HG03066 (cell line): ENCODE data around the gene DDX11.
"Not testable (repeated sequence)": the region's sequence is repeated elsewhere in the genome, so short reads cannot be mapped to it uniquely, and the experiment has no call there.

Experiments
- ATAC-seq: cut with Tn5 transposase; IDR thresholded peaks from one replicate; pipeline ENCODE4 v1.9.1; 2021; ENCODE audit warnings: low read depth; ENCODE audit not compliant: unreplicated experiment

Gene DDX11

GRCh38 chr12:31097819-31098218, 24.2 kb downstream of the DDX11 start:
- ATAC-seq: not testable (repeated sequence)

- ATAC-seq: not testable (repeated sequence)
These were observed 24.7 kb downstream of the DDX11 start for GRCh38 chr12:31098363-31098762.

GRCh38 chr12:31098771-31099170, 25.1 kb downstream of the DDX11 start:
- ATAC-seq: not testable (repeated sequence)

- ATAC-seq: not testable (repeated sequence)
These were observed 25.8 kb downstream of the DDX11 start for GRCh38 chr12:31099434-31099833.

GRCh38 chr12:31100503-31101208, 27.0 kb downstream of the DDX11 start:
- ATAC-seq: not testable (repeated sequence)

DNA sequence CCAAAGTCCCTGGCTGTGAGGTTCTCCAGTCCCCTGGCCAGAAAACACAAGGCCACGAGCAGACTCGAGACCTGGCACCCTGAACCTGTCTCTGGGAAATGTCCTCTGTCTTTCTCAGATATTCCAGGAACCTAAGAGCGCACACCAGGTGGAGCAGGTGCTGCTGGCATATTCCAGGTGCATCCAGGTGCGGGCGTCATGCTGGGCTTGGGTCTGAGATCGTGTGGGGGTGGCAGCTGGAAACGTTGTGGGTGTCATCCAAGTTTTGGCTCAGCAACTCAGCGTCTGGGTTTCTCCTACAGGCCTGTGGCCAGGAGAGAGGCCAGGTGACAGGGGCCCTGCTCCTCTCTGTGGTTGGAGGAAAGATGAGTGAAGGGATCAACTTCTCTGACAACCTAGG, 28.5 kb downstream of the DDX11 start:
- ATAC-seq: not testable (repeated sequence)

- not testable (repeated sequence) for ATAC-seq
These were observed 28.9 kb downstream of the DDX11 start for GRCh38 chr12:31102596-31102995.

DNA sequence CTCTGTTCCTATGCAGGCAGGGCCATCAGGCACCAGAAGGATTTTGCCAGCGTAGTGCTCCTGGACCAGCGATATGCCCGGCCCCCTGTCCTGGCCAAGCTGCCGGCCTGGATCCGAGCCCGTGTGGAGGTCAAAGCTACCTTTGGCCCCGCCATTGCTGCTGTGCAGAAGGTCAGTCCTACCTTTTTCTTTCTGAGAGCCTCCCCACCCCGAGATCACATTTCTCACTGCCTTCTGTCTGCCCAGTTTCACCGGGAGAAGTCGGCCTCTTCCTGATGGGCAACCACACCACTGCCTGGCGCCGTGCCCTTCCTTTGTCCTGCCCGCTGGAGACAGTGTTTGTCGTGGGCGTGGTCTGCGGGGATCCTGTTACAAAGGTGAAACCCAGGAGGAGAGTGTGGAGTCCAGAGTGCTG, 29.9 kb downstream of the DDX11 start:
- ATAC-seq: not testable (repeated sequence)

DNA sequence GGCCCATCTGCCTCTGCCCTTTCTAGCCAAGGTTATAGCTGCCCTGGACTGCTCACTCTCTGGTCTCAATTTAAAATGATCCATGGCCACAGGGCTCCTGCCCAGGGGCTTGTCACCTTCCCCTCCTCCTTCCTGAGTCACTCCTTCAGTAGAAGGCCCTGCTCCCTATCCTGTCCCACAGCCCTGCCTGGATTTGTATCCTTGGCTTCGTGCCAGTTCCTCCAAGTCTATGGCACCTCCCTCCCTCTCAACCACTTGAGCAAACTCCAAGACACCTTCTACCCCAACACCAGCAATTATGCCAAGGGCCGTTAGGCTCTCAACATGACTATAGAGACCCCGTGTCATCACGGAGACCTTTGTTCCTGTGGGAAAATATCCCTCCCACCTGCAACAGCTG, 30.6 kb downstream of the DDX11 start:
- not testable (repeated sequence) for ATAC-seq

GRCh38 chr12:31104773-31105172, 31.1 kb downstream of the DDX11 start:
- not testable (repeated sequence) for ATAC-seq

GRCh38 chr12:31105668-31106067, 32.0 kb downstream of the DDX11 start:
- no peak for ATAC-seq

DNA sequence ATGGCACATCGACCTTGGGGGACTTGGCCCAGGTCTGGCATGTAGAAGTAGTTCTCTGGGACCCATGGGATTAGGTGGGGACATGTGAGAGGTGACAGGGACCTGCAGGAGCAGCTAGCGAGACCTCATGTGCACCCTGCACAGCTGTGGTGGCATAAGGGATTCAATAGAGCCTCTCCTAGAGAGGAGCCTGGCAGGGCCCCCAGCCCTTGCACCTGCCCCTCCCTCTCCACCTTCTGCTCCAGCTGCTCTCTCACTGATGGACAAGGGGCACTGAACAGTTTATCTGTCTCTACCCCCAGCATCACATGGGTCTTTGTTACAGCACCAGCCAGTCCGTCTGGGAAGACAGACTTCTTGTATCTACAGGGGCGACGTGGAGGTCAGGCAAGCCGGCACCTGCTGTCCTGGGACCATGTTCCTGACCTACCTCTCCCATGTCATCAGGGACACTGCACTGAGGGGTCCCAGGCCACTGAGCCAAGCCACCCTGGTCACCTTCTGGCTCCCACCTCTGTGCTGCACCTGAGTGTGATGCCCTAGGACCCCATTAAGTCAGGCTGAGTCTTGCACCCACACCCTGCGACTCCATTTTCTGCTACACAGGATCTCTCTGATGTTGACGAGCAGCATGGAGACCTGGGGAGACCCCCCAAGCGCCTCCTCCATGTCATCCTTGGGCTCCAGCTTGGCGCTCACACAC, 32.6 kb downstream of the DDX11 start:
- ATAC-seq: no peak

- ATAC-seq: not testable (repeated sequence)
These were observed 36.1 kb downstream of the DDX11 start for GRCh38 chr12:31109773-31110172.

GRCh38 chr12:31110263-31110662, 36.6 kb downstream of the DDX11 start:
- ATAC-seq: not testable (repeated sequence)

- not testable (repeated sequence) for ATAC-seq
These were observed 41.5 kb downstream of the DDX11 start for GRCh38 chr12:31115092-31115601.

DNA sequence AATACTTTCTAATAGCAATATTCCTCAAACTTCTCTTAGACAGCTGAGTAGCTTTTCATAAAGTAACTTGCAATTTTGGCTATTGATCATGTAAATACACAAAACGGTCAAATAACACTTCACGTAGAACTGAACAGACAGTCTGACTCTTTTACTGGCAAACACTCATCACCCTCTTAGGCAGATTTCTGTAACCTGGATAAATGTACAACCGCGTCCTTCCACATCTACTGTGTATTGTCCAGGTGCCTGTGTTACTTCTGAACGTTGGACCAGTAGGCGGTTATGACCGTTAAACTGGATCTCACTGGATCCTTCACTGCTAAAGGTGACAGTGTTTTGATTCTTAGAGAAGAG, 43.2 kb downstream of the DDX11 start:
- ATAC-seq: not testable (repeated sequence)

DNA sequence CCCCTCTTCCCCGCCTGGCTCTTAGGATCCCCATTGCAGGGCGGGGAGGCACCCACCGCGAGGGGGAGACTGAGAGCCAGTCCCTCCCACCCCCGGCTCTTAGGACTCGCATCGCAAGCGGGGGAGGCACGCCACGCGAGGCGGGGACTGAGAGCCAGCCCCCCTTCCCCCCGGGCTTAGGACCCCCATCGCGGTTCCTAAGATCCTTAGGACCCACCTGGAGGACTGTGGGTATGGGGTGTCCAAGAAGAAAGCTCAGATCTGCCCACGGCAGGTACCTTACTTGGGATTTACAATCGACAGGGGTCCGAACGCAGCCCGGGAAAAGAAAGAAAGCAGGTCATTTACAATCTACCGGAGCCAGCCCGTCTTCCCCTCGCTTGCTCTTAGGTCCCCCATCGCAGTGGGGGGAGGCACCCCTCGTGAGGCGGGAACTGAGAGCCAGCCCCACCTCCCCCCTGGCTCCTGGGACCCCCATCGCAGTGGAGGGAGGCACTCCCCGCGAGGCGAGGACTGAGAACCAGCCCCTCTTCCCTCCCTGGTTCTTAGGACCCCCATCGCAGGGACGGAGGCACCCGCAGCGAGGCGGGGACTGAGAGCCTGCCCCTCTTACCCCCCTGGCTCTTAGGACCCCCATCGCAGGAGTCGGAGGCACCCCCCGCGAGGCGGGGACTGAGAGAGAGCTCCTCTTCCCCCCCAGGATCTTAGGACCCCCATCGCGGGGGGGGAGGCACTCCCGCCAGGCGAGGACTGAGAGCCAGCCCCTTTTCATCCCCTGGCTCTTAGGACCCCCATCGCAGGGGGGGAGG, 43.7 kb downstream of the DDX11 start:
- peak; percentile 67 for ATAC-seq

GRCh38 chr12:31118347-31119191, 44.9 kb downstream of the DDX11 start:
- no peak for ATAC-seq

GRCh38 chr12:31119192-31119802, 45.6 kb downstream of the DDX11 start:
- no peak for ATAC-seq

DNA sequence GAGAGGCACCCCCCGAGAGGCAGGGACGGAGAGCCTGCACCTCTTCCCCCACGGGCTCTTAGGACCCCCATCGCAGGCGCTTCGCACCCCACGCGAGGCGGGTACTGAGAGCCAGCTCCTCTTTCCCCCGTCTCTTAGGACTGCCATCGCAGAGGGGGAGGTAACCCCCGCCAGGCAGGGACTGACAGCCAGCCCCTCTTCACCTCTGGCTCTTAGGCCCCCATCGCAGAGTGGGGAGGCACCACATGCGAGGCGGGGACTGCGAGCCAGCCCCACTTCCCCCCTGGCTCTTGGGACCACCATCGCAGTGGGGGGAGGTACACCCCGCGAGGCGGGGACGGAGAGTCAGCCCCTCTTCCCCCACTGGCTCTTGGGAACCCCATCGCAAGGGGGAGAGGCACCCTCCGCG, 46.1 kb downstream of the DDX11 start:
- no peak for ATAC-seq
